OCI-LY1 (cell line): ENCODE measurements around the gene HMGCS1.

ENCODE experiments used
- CTCF ChIP-seq: fragments of 200-600 bp; sonication (generic), shearing (Covaris generic); IDR thresholded peaks from 2 replicates; pipeline ENCODE4 v1.5.1; 2017; ENCODE audit warnings: mild to moderate bottlenecking, antibody characterized with exemption, low read length, moderate library complexity, mixed read lengths
- EZH2 ChIP-seq: fragments of 200-600 bp; sonication (generic), shearing (Covaris generic); IDR thresholded peaks from 2 replicates; pipeline ENCODE4 v1.8.0; 2017; ENCODE audit warnings: borderline replicate concordance, mixed run types, mild to moderate bottlenecking, antibody characterized with exemption, low read length, moderate library complexity, mixed read lengths

GRCh38 chr5:43352915-43353314, 39.7 kb upstream of the HMGCS1 start:
- TF ChIP-seq EZH2: no peak
- TF ChIP-seq CTCF: no peak
